PC-3 (cell line): ENCODE measurements around the gene TCF7L1. TPM values are rescaled to one million over a fixed set of nuclear protein-coding genes. Genes with fewer than 3 reads are reported as not detected.
A peak's percentile ranks its signal among the peaks of the same experiment; 100 is the strongest.

Source experiments
- ATAC-seq: fragments of 200-7000 bp; cut with Tn5 transposase; 2 replicates; pipeline ENCODE4 v1.9.1; 2020; ENCODE audit warnings: mild to moderate bottlenecking, moderate library complexity
- BruUV-seq: library from RNA; stranded (reverse); fragments of 400-500 nt; replicated peaks from 2 replicates; lab custom pipeline; 2021; lab: Mats Ljungman, UMichigan
- CTCF ChIA-PET: fragments of 300-600 bp; sonication (Branson Sonifier 250); formaldehyde crosslinking; loops from one replicate; lab custom pipeline; 2022; ENCODE audit warnings: antibody characterized with exemption; lab: Charles Lee
- POLR2A ChIA-PET: fragments of 300-600 bp; sonication (Branson Sonifier 250); formaldehyde crosslinking; loops from one replicate; lab custom pipeline; 2022; ENCODE audit warnings: antibody characterized with exemption; ENCODE audit not compliant: unreplicated experiment; lab: Charles Lee
- DNase-seq: peaks from one replicate; pipeline ENCODE4 v3.0.0-alpha.2; 2015
- H2AFZ ChIP-seq: fragments of 300-600 bp; sonication (generic); 2 replicates; pipeline ENCODE4 v1.6.0; 2016; ENCODE audit warnings: antibody characterized with exemption, low read length
- H3F3A ChIP-seq: fragments of 300-600 bp; sonication (generic); one replicate; pipeline ENCODE4 v1.6.0; 2017; ENCODE audit warnings: antibody characterized with exemption, low read length, control low read depth, mild to moderate bottlenecking; ENCODE audit not compliant: unreplicated experiment
- H3K27ac ChIP-seq: fragments of 300-600 bp; sonication (generic); 2 replicates; pipeline ENCODE4 v1.5.1; 2016; ENCODE audit warnings: mild to moderate bottlenecking, low read length
- H3K27me3 ChIP-seq: fragments of 300-600 bp; sonication (generic); 2 replicates; pipeline ENCODE4 v1.6.1; 2016; ENCODE audit warnings: low read length, mixed read lengths
- H3K36me3 ChIP-seq: fragments of 300-600 bp; sonication (generic); 2 replicates; pipeline ENCODE4 v1.6.1; 2016; ENCODE audit warnings: low read depth, mixed run types, low read length, mixed read lengths
- H3K4me1 ChIP-seq: fragments of 300-600 bp; sonication (generic); 2 replicates; pipeline ENCODE4 v1.5.1; 2016; ENCODE audit warnings: low read length; ENCODE audit not compliant: insufficient read depth
- H3K4me2 ChIP-seq: fragments of 300-600 bp; sonication (generic); 2 replicates; pipeline ENCODE4 v1.6.0; 2016; ENCODE audit warnings: low read length
- H3K4me3 ChIP-seq: fragments of 300-600 bp; sonication (generic); 2 replicates; pipeline ENCODE4 v1.5.1; 2016; ENCODE audit warnings: mild to moderate bottlenecking, low read length, mixed read lengths
- H3K79me2 ChIP-seq: fragments of 300-600 bp; sonication (generic); 2 replicates; pipeline ENCODE4 v1.6.1; 2017; ENCODE audit warnings: low read length, mixed read lengths
- H3K9ac ChIP-seq: fragments of 300-600 bp; sonication (generic); 2 replicates; pipeline ENCODE4 v1.6.0; 2016; ENCODE audit warnings: mild to moderate bottlenecking, low read length
- H3K9me2 ChIP-seq: fragments of 300-600 bp; sonication (generic); replicated peaks from 2 replicates; pipeline ENCODE4 v1.6.1; 2016; ENCODE audit warnings: mixed run types, low read length, mixed read lengths
- H3K9me3 ChIP-seq: fragments of 300-600 bp; sonication (generic); 2 replicates; pipeline ENCODE4 v1.6.1; 2016; ENCODE audit warnings: low read length, mixed read lengths
- H4K20me1 ChIP-seq: fragments of 300-600 bp; sonication (generic); 2 replicates; pipeline ENCODE4 v1.6.1; 2016; ENCODE audit warnings: low read length, mixed read lengths
- CTCF ChIP-seq: fragments of 300-600 bp; sonication (generic); conservative IDR thresholded peaks from 2 replicates; pipeline ENCODE4 v1.5.1; 2017; ENCODE audit warnings: antibody characterized with exemption, low read depth, mild to moderate bottlenecking, low read length
- EZH2 ChIP-seq: fragments of 300-600 bp; sonication (generic); IDR thresholded peaks from one replicate; pipeline ENCODE4 v1.6.1; 2017; ENCODE audit warnings: antibody characterized with exemption, mild to moderate bottlenecking, low read length; ENCODE audit not compliant: unreplicated experiment
- EZH2phosphoT487 ChIP-seq: fragments of 300-600 bp; sonication (generic); IDR thresholded peaks from 2 replicates; pipeline ENCODE4 v1.6.1; 2018; ENCODE audit warnings: mild to moderate bottlenecking, antibody characterized with exemption, low read length, borderline replicate concordance
- intact Hi-C: fragments of 100-400 bp; cut with micrococcal nuclease; formaldehyde crosslinking; loops from 2 replicates; pipeline ENCODE4 v1.9.0; 2023
- total RNA-seq: library from RNA; depleted of rRNA; stranded (reverse); fragments of >200 nt; gene quantifications from 2 replicates; pipeline ENCODE4 v1.2.3, GENCODE V29; 2014

The TCF7L1 gene
- total RNA-seq, 1 experiment from 2014 or later: 1.8 TPM

- Histone ChIP-seq H3K79me2 (peaks cover 61% of the 10 kb centered on the region), H3K9me3 (no peaks in the 10 kb centered on the region), H3K36me3 (peaks cover 20% of the 10 kb centered on the region), H3K27ac (no peak overlapping the region), H3K4me3 (peak overlapping the region; percentile 92), H3K4me2 (peak overlapping the region; percentile 96), H2AFZ (peak overlapping the region; percentile 83), H4K20me1 (peaks cover 27% of the 10 kb centered on the region), H3K9ac (peak overlapping the region; percentile 89), H3F3A (no peaks in the 10 kb centered on the region), H3K4me1 (peaks cover 24% of the 10 kb centered on the region), H3K27me3 (no peaks in the 10 kb centered on the region), H3K9me2 (no peaks in the 10 kb centered on the region)
- CTCF ChIA-PET: no interaction called here
- TF ChIP-seq EZH2 (no peak), EZH2phosphoT487 (no peak), CTCF (no peak)
- intact Hi-C loops: loop anchor here (5.0 kb wide), 1 partner anchor 275 kb away; the partner anchor contains the start of gene TMEM150A
- POLR2A ChIA-PET: no interaction called here
- ATAC-seq: peak; percentile 37
- TSS peak; percentile 59 for BruUV-seq
- DNase-seq: peak; percentile 25
These were observed 194.1 kb downstream of the TCF7L1 start for GRCh38 chr2:85327160-85327821.

GRCh38 chr2:85327822-85328617, 194.8 kb downstream of the TCF7L1 start, which contains the start of gene TGOLN2:
Gene TGOLN2 (minus strand): TSS chr2:85327989. CDS start chr2:85327962, 27 bp downstream.
- CTCF ChIA-PET: no interaction called here
- Histone ChIP-seq H4K20me1 (peaks cover 27% of the 10 kb centered on the region), H3K79me2 (peaks cover 53% of the 10 kb centered on the region), H3K4me3 (peak within 1 kb of the TSS; percentile 92), H3K27ac (peak within 1 kb of the TSS; percentile 70), H3K4me2 (peak within 1 kb of the TSS; percentile 96), H3F3A (no peaks in the 10 kb centered on the region), H3K4me1 (peaks cover 24% of the 10 kb centered on the region), H3K36me3 (peaks cover 13% of the 10 kb centered on the region; the same call in 1 of the 2 replicates), H3K9me2 (no peaks in the 10 kb centered on the region), H3K27me3 (no peaks in the 10 kb centered on the region), H2AFZ (peak within 1 kb of the TSS; percentile 83), H3K9ac (peak within 1 kb of the TSS; percentile 89), H3K9me3 (no peaks in the 10 kb centered on the region)
- intact Hi-C loops: loop anchor here (5.0 kb wide), 1 partner anchor 274 kb away; the partner anchor contains the start of gene TMEM150A
- POLR2A ChIA-PET: no interaction called here
- TF ChIP-seq CTCF: no peak
- no peak for TF ChIP-seq EZH2
- TF ChIP-seq EZH2phosphoT487: no peak
- ATAC-seq (peak; percentile 96), DNase-seq (peak; percentile 93)
- TSS peak; percentile 92 for BruUV-seq
